ENCODE results near the gene SOAT1.

DNA sequence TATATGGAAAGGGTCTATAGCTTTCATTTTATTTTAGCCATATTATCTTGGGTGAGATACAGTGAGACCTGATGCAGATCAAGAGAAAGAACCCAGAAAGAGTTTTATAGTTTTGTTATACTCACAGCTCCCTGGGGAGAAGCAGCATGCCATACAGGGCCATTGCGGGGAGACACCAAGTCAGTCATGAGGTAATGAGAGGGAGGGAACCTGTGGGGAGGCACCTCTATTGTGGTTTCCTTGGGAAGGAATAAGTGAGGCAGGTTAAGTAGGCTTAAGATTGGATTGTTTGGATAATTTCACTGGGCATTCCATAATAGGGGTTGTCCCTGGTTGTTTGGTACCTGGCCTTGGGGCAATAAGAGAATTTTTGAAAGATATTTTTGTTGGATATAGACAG is 91.9 kb downstream of the SOAT1 start:
- TF ChIP-seq, protein P1, sequence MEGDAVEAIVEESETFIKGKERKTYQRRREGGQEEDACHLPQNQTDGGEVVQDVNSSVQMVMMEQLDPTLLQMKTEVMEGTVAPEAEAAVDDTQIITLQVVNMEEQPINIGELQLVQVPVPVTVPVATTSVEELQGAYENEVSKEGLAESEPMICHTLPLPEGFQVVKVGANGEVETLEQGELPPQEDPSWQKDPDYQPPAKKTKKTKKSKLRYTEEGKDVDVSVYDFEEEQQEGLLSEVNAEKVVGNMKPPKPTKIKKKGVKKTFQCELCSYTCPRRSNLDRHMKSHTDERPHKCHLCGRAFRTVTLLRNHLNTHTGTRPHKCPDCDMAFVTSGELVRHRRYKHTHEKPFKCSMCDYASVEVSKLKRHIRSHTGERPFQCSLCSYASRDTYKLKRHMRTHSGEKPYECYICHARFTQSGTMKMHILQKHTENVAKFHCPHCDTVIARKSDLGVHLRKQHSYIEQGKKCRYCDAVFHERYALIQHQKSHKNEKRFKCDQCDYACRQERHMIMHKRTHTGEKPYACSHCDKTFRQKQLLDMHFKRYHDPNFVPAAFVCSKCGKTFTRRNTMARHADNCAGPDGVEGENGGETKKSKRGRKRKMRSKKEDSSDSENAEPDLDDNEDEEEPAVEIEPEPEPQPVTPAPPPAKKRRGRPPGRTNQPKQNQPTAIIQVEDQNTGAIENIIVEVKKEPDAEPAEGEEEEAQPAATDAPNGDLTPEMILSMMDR (IDR thresholded peaks at IDR 0.05) = no peak
- TF ChIP-seq POLR2A (IDR thresholded peaks at IDR 0.05) = no peak
